GM19193 (cell line): ENCODE results near the gene TRIM64.
"Not testable (repeated sequence)": the region's sequence is repeated elsewhere in the genome, so short reads cannot be mapped to it uniquely, and the experiment has no call there.

Experiments used
- POLR2A ChIP-seq: IDR thresholded peaks from 4 replicates; pipeline ENCODE4 v1.6.1; 2011; ENCODE audit not compliant: insufficient read depth, insufficient read length; ENCODE audit errors: extremely low read depth

TRIM64 gene, protein sequence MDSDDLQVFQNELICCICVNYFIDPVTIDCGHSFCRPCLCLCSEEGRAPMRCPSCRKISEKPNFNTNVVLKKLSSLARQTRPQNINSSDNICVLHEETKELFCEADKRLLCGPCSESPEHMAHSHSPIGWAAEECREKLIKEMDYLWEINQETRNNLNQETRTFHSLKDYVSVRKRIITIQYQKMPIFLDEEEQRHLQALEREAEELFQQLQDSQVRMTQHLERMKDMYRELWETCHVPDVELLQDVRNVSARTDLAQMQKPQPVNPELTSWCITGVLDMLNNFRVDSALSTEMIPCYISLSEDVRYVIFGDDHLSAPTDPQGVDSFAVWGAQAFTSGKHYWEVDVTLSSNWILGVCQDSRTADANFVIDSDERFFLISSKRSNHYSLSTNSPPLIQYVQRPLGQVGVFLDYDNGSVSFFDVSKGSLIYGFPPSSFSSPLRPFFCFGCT

DNA sequence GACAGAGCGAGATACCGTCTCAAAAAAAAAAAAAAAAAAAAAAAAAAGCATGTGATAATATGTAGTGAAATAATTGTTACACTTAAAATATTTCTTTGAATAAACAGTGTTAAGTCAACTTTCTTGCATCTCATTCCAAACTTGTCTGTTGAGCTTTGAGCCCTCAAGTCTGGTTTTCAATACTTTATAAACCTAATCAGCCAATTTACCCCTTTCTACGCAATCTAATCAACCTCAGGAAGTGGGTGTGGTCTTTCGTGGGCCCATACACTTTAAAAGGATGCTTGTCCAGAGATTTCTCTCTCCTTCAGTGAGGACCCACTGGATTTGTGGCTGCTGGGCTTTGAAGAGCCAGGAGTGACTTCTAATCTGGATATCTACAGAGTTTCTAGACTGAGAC is at the start of gene TRIM64:
Gene TRIM64, plus strand, starts transcription at position 301 of the 400 bp plus-strand sequence. CDS start 2,467 bp downstream, outside the sequence.
- TF ChIP-seq POLR2A: not testable (repeated sequence)

DNA sequence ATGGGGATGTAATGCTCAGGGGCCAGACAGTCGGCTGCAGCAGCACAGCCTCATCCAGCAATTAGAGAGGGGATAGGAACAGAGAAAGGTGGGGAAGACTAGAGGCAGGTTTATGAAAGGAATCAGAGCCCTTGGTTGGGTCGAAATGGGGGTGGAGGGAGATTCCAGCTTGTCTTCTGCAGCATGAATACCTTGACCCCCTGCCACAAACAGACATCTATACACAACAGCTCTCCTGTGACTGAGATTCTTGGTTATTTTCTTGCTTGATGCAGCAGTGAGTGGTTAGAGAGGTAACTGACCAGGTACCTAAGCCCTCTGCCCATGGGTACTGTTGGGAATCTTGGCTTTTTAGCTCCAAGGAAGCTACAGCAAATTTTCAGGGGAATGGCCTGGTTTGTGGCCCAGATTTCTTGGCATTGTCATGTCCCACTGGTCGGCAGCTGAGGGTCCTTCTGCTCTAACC is 43.6 kb upstream of the TRIM64 start, which contains the start of gene TRIM49D1:
Gene TRIM49D1, minus strand, starts transcription at position 51 of the 466 bp plus-strand sequence. CDS start 4,535 bp downstream, outside the sequence.
- no peak for TF ChIP-seq POLR2A

DNA sequence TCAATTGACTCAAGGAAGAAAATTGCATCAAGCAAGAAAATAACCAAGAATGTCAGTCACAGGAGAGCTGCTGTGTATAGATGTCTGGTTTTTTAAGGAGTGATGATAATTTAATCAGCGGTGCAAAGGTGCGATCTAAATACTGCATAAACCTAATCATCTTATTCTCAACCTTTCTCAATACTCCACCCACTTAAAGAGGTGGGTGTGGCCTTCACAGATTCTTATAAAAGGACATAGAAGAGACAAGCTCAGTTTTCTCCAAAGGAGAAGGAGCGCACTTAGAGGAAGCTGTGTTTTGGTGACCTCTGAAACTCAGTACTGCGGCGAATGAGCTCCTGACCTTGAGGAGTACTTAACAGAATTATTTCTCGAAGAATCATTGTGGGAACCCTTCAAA is 42.1 kb upstream of the TRIM64 start, which contains the start of gene TRIM49D2:
Gene TRIM49D2, plus strand, starts transcription at position 301 of the 400 bp plus-strand sequence. CDS start 2,698 bp downstream, outside the sequence.
- not testable (repeated sequence) for TF ChIP-seq POLR2A
